Esophagus squamous epithelium (tissue), 4 donors: ENCODE measurements around the gene MTMR11.

Experiments
- POLR2A ChIP-seq, 4 donors: fragments of 450-650 bp; IDR thresholded peaks; one replicate each; pipeline ENCODE4 v1.6.1; 2017; ENCODE audit warnings: antibody characterized with exemption in 4 of 4, mild to moderate bottlenecking in 4 of 4, moderate library complexity in 3 of 4
- TF ChIP-seq, protein P1 (sequence below), 6 experiments: fragments of 450-650 bp in 4 of 6; fragments of 200-600 bp in 2 of 6; sonication (generic) in 2 of 6; IDR thresholded peaks; one replicate each; pipeline ENCODE4 v1.5.1; 2016 to 2019; ENCODE audit warnings: antibody characterized with exemption in 6 of 6, mild to moderate bottlenecking in 4 of 6, moderate library complexity in 4 of 6

GRCh38 chr1:149927056-149927562 is 9.6 kb downstream of the MTMR11 start:
- TF ChIP-seq POLR2A (IDR thresholded peaks at IDR 0.05), result no peak
- TF ChIP-seq, protein P1, sequence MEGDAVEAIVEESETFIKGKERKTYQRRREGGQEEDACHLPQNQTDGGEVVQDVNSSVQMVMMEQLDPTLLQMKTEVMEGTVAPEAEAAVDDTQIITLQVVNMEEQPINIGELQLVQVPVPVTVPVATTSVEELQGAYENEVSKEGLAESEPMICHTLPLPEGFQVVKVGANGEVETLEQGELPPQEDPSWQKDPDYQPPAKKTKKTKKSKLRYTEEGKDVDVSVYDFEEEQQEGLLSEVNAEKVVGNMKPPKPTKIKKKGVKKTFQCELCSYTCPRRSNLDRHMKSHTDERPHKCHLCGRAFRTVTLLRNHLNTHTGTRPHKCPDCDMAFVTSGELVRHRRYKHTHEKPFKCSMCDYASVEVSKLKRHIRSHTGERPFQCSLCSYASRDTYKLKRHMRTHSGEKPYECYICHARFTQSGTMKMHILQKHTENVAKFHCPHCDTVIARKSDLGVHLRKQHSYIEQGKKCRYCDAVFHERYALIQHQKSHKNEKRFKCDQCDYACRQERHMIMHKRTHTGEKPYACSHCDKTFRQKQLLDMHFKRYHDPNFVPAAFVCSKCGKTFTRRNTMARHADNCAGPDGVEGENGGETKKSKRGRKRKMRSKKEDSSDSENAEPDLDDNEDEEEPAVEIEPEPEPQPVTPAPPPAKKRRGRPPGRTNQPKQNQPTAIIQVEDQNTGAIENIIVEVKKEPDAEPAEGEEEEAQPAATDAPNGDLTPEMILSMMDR (IDR thresholded peaks at IDR 0.05), result no peak
